GM10266 (cell line): ENCODE data around the gene ERCC6.

Experiments
- DNase-seq: peaks from one replicate; pipeline ENCODE4 v3.0.0; 2012; ENCODE audit errors: extremely low spot score
- TF ChIP-seq, protein P1 (sequence below): IDR thresholded peaks from 2 replicates; pipeline ENCODE4 v1.5.1; 2012; ENCODE audit warnings: mild to moderate bottlenecking, low read depth; ENCODE audit not compliant: control insufficient read depth, insufficient read depth; ENCODE audit errors: missing control alignments

The ERCC6 gene

DNA sequence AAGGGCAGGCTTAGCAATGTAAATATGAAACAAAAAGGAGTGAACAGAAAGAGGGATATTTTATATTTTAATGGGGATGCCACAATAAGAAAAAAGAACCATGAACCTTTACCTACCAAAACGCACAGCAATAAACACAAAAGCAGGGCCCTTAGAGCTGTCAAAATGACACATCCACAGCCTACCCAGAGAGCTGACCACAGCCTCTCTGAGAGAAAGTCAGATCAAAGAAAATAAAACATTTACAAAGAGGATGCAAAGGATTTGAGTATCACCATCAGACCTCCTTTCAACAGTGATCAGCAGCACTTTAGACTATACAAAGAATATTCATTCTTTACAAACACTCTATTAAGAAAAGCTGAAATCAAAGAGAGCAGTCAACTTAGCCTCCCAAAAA is 52.9 kb downstream of the ERCC6 start:
- DNase-seq: no peak
- TF ChIP-seq, protein P1, sequence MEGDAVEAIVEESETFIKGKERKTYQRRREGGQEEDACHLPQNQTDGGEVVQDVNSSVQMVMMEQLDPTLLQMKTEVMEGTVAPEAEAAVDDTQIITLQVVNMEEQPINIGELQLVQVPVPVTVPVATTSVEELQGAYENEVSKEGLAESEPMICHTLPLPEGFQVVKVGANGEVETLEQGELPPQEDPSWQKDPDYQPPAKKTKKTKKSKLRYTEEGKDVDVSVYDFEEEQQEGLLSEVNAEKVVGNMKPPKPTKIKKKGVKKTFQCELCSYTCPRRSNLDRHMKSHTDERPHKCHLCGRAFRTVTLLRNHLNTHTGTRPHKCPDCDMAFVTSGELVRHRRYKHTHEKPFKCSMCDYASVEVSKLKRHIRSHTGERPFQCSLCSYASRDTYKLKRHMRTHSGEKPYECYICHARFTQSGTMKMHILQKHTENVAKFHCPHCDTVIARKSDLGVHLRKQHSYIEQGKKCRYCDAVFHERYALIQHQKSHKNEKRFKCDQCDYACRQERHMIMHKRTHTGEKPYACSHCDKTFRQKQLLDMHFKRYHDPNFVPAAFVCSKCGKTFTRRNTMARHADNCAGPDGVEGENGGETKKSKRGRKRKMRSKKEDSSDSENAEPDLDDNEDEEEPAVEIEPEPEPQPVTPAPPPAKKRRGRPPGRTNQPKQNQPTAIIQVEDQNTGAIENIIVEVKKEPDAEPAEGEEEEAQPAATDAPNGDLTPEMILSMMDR: no peak

DNA sequence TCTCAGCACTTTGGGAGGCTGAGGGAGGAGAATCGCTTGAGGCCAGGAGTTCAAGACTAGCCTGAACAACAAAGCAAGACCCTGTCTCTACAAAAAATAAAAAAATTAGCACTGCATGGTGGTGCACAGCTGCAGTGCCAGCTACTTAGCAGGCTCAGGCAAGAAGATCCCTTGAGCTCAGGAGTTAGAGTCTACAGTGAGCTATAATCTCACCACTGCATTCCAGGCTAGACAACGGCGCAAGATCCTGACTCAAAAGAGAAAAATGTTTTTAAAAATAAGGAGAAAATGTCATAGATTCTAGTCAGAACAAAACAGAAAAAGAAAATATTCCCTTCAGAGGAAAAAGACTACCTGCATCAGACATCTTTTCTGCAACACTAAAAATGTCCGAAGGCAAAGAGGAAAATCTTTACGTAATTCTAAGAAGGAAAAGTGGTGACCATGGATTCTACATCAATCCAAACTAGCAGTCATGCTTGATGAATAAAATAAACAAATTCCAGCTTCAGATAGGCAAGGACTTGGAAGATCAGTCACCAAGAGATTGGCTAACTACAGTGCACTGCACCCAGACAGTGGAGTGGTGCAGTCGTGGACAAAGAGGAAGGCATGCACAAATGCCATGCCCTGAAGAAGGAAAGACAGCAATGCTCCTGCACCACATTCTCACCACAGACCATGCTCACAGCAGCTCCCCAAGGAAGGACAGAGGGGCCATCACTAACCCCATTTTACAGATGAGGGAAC is 54.3 kb downstream of the ERCC6 start:
- no peak for DNase-seq
- TF ChIP-seq, protein P1: no peak

DNA sequence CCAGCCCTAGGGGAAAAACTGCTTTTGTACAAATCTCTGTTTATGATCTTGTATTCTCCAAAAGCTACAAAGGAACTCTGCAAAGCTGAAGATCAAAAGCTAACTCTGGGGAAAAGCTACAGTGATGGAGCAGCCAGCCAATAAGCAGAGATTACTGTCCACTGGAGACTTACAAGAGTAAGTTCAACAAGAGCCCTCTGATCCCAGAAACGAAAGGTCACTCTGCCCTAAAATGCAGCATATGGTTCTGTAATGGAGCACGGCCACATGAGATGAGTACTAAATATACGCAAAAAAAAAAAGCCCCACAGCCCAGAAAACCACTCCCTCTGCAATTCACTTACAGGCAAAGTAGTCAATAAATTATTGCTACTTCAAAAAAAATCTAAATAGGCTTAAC is 60.1 kb downstream of the ERCC6 start:
- TF ChIP-seq, protein P1: no peak
- DNase-seq: no peak

DNA sequence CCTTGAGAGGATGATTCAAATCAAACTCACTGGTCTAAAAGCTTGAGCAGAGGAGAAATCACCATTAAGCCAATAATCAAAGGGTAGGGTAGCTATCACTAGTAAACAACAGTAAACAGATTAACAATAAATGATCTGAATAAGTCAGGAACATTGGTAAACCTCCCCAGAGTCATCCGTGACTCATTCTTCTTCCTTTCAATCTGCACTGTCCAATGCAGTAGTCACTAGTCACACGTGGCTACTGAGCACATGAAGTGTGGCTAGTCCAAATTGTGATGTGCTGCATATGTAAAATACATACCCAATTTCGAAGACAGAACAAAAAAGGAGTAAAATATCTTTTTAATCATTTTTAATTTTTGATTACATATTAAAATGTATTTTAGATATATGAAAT is 64.0 kb downstream of the ERCC6 start:
- TF ChIP-seq, protein P1: no peak
- DNase-seq: no peak

DNA sequence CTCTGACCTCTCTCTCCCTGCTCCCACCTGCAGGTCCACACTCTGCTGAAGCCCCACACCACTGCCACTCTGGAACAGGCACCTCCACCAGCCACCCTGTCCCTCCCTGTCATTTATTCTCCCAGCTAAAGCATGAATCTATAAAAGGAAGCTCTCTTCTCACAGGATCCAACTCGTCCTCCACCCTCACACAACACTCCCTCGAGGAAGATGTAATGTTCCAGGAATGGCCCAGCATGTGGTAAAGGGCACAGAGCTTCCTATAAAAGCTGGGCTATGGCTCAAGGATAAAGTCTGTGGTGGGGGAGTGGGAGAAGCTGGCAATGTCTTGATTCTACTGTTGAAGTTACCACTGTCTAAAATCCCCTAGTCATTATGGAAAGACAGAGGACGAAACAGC is 67.4 kb downstream of the ERCC6 start:
- TF ChIP-seq, protein P1: no peak

DNA sequence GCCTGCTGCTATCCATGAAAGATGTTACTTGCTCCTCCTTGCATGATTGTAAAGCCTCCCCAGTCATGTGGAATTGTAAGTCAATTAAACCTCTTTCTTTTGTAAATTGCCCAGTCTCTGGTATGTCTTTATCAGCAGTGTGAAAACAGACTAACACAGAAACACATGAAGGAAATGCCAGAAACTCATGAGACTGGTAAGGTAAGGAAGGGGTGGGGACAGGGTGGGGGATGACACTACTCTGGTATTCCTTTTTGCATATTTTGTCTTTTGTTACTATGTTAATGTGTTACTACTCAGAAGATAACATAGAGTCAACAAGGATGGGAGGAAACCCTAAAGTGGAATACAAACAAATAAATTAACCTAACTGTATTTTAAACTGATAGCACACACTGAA is 73.2 kb downstream of the ERCC6 start:
- DNase-seq: no peak

More for the DNA sequence above, 67.4 kb downstream of the ERCC6 start:
- no peak for DNase-seq

More for the DNA sequence above, 73.2 kb downstream of the ERCC6 start:
- TF ChIP-seq, protein P1: no peak
